ENCODE measurements around the gene MDM1. TPM values are rescaled to one million over a fixed set of nuclear protein-coding genes. Genes with fewer than 3 reads are reported as not detected.

MDM1 gene
- total and polyA plus RNA-seq, 4 donors, result 2.0 to 12.9 (median 5.1) TPM

GRCh38 chr12:68272732-68273131 lies 59.4 kb downstream of the MDM1 start:
- no peak for DNase-seq (ENCODE audit: low spot score)
- no peaks in the 10 kb centered on the region for H3K4me1 ChIP-seq (ENCODE audit: control insufficient read depth in 4 of 4, insufficient read depth in 4 of 4, low read length in 3 of 4)
- H3K27ac ChIP-seq (ENCODE audit: low read depth in 1 of 2, low read length in 2 of 2), result no peak overlapping the region
- no peak for TF ChIP-seq FOXA2 (IDR thresholded peaks at IDR 0.05)
- TF ChIP-seq SP1 (IDR thresholded peaks at IDR 0.05), result no peak
- no peak for TF ChIP-seq EGR1 (IDR thresholded peaks at IDR 0.05; ENCODE audit: low read depth in 2 of 2)
- no peaks in the 10 kb centered on the region for H3K9me3 ChIP-seq (ENCODE audit: control insufficient read depth in 4 of 4, low read length in 3 of 4)
- no peaks in the 10 kb centered on the region for H3K36me3 ChIP-seq (ENCODE audit: control insufficient read depth in 4 of 4, insufficient read depth in 3 of 4, low read depth in 1 of 4, low read length in 3 of 4)
- no peaks in the 10 kb centered on the region for H3K27me3 ChIP-seq (ENCODE audit: control insufficient read depth in 4 of 4, insufficient read depth in 4 of 4, low read length in 3 of 4)
- no peak overlapping the region for H3K9ac ChIP-seq (ENCODE audit: low read depth in 1 of 2, low read length in 2 of 2)
- no peak overlapping the region for H3K4me3 ChIP-seq (ENCODE audit: low read depth in 1 of 3, low read length in 3 of 3)

- 50% methylated on average over 8 of the region's 8 CpGs for WGBS
- Histone ChIP-seq H3K27ac (ENCODE audit: low read depth in 1 of 2, low read length in 2 of 2) (no peak overlapping the region), H3K4me1 (ENCODE audit: control insufficient read depth in 4 of 4, insufficient read depth in 4 of 4, low read length in 3 of 4) (no peaks in the 10 kb centered on the region), H3K27me3 (ENCODE audit: control insufficient read depth in 4 of 4, insufficient read depth in 4 of 4, low read length in 3 of 4) (no peaks in the 10 kb centered on the region), H3K4me3 (ENCODE audit: low read depth in 1 of 3, low read length in 3 of 3) (no peak overlapping the region), H3K36me3 (ENCODE audit: control insufficient read depth in 4 of 4, insufficient read depth in 3 of 4, low read depth in 1 of 4, low read length in 3 of 4) (no peaks in the 10 kb centered on the region), H3K9ac (ENCODE audit: low read depth in 1 of 2, low read length in 2 of 2) (no peak overlapping the region), H3K9me3 (ENCODE audit: control insufficient read depth in 4 of 4, low read length in 3 of 4) (no peaks in the 10 kb centered on the region)
- TF ChIP-seq SP1 (IDR thresholded peaks at IDR 0.05) (no peak), TAF1 (conservative IDR thresholded peaks at IDR 0.05) (no peak), CTCF (IDR thresholded peaks at IDR 0.05; ENCODE audit: low read depth, low read length, missing input control) (no peak), ATF3 (IDR thresholded peaks at IDR 0.05) (no peak), HNF4A (conservative IDR thresholded peaks at IDR 0.05) (no peak), HNF4G (IDR thresholded peaks at IDR 0.05) (no peak), FOXA1 (IDR thresholded peaks at IDR 0.05) (no peak), JUND (IDR thresholded peaks at IDR 0.05) (no peak), MAX (IDR thresholded peaks at IDR 0.05) (no peak), YY1 (IDR thresholded peaks at IDR 0.05) (no peak), GABPA (IDR thresholded peaks at IDR 0.05 in 1 of 2, conservative IDR thresholded peaks at IDR 0.05 in 1 of 2) (no peak), NR2F2 (IDR thresholded peaks at IDR 0.05) (no peak), ZBTB33 (IDR thresholded peaks at IDR 0.05) (no peak), EGR1 (IDR thresholded peaks at IDR 0.05; ENCODE audit: low read depth in 2 of 2) (no peak), RXRA (IDR thresholded peaks at IDR 0.05) (no peak), RAD21 (IDR thresholded peaks at IDR 0.05) (no peak), FOXA2 (IDR thresholded peaks at IDR 0.05) (no peak)
- DNase-seq (ENCODE audit: low spot score), result no peak
Observed at GRCh38 chr12:68271346-68271745, 60.8 kb downstream of the MDM1 start.
